ENCODE results near the gene CUBN. TPM values are rescaled to one million over a fixed set of nuclear protein-coding genes. Genes with fewer than 3 reads are reported as not detected.
A peak's percentile ranks its signal among the peaks of the same experiment; 100 is the strongest.

CUBN gene
- polyA plus RNA-seq, 2 of the 4 experiments (the other 2 are of a cell fraction) = 0.08 to 0.28 TPM

GRCh38 chr10:16968416-16969041 lies 161.1 kb downstream of the CUBN start:
- peak; percentile 77 for FAIRE-seq
- POLR2A ChIA-PET = interaction anchor here (0.6 to 1.4 kb wide), 4 partner anchors 9 to 260 kb away, joined by 3 to 8 read pairs (median 4); partner anchors contain the start of gene VIM

More at GRCh38 chr10:16968416-16969041, 161.1 kb downstream of the CUBN start:
- WGBS (ENCODE audit: missing lambda C conversion rate) = 48% methylated on average over 8 of the region's 8 CpGs
- CTCF ChIA-PET = interaction anchor here (0.6 to 1.1 kb wide), 4 partner anchors 8 to 262 kb away, joined by 3 to 4 read pairs (median 3); no protein-coding TSS in a partner anchor
- TF ChIP-seq HEYL (CRISPR knock-in tag; IDR thresholded peaks at IDR 0.05) (no peak), ZFP36 (IDR thresholded peaks at IDR 0.05; ENCODE audit: borderline replicate concordance, partially characterized antibody) (no peak), KDM5A (IDR thresholded peaks at IDR 0.05) (no peak), ATOH8 (CRISPR knock-in tag; IDR thresholded peaks at IDR 0.05; ENCODE audit: low read depth) (no peak), FOXS1 (CRISPR knock-in tag; IDR thresholded peaks at IDR 0.05) (no peak), CBX2 (IDR thresholded peaks at IDR 0.05; ENCODE audit: borderline replicate concordance, low read depth) (no peak), ZSCAN20 (CRISPR knock-in tag; IDR thresholded peaks at IDR 0.05) (no peak), ZNF302 (CRISPR knock-in tag; IDR thresholded peaks at IDR 0.05) (no peak), RNF2 (IDR thresholded peaks at IDR 0.05; ENCODE audit: borderline replicate concordance, low read depth) (no peak), HOXB13 (CRISPR knock-in tag; IDR thresholded peaks at IDR 0.05; ENCODE audit: low read depth) (no peak), MYC (IDR thresholded peaks at IDR 0.05; ENCODE audit: borderline replicate concordance, low read length) (no peak), PBX3 (IDR thresholded peaks at IDR 0.05) (no peak), EP300 (IDR thresholded peaks at IDR 0.05) (no peak), REST (IDR thresholded peaks at IDR 0.05) (no peak), SREBF2 (IDR thresholded peaks at IDR 0.05) (no peak), RARB (CRISPR knock-in tag; IDR thresholded peaks at IDR 0.05) (no peak)
- TF ChIP-seq, protein P1, sequence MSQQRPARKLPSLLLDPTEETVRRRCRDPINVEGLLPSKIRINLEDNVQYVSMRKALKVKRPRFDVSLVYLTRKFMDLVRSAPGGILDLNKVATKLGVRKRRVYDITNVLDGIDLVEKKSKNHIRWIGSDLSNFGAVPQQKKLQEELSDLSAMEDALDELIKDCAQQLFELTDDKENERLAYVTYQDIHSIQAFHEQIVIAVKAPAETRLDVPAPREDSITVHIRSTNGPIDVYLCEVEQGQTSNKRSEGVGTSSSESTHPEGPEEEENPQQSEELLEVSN (IDR thresholded peaks at IDR 0.05; ENCODE audit: borderline replicate concordance, low read depth) = no peak
- TF ChIP-seq, protein P2, sequence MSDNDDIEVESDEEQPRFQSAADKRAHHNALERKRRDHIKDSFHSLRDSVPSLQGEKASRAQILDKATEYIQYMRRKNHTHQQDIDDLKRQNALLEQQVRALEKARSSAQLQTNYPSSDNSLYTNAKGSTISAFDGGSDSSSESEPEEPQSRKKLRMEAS (IDR thresholded peaks at IDR 0.05) = no peak
- H3K4me1 ChIP-seq = peaks cover 30% of the 10 kb centered on the region
- H3K4me2 ChIP-seq = peak overlapping the region; percentile 57
- H3K4me3 ChIP-seq = no peak overlapping the region
- ATAC-seq (peak; percentile 69 to 80; a peak in 5 of 6 replicates), DNase-seq (ENCODE audit: low read depth in 1 of 2, low spot score in 1 of 2) (peak; percentile 24 to 51)
- peak overlapping the region in 1 of 2 experiments; percentile 71; a peak in 3 of 6 replicates for H3K27ac ChIP-seq
- H3K9me3 ChIP-seq = no peaks in the 10 kb centered on the region
